Measurements from ENCODE around the gene OR10A4. TPM values are rescaled to one million over a fixed set of nuclear protein-coding genes. Genes with fewer than 3 reads are reported as not detected.

Gene OR10A4
- total and polyA plus RNA-seq, 2 donors (not counting 3 experiments of a cell fraction or from before 2014, with no cell fraction given): not detected

DNA sequence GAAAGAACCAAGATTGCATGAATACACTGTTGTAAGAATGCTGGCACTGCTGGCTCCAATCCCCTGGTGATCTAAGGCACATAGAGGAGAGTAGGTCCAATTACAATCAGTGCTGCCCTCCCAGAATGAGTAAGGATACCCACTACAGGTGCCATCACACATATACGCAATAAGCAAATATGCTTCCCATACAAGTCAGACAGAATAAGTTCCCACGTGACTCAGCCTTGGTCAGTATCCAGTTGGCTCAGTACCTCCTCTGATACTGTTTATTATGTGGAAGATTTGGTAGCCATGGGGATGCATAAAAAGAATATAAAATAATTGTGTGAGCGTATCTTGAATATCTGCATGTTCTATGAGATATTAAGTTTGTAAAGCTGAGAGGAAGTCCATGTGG, 35.5 kb downstream of the OR10A4 start:
- intact Hi-C loops (cut with micrococcal nuclease) (loop anchor here (5.0 kb wide), 1 partner anchor 110 kb away; the partner anchor contains the start of genes NLRP14 and ZNF214), dilution Hi-C loops (cut with MboI; ENCODE audit: extremely low pct_ligation_motif_present, low sequenced_read_pairs) (no loop called here)
- Histone ChIP-seq H3K9me1 (replicated peaks; ENCODE audit: control insufficient read depth, extremely low read depth, insufficient read depth, low read length) (no peaks in the 10 kb centered on the region), H3K27ac (ENCODE audit: insufficient read depth, low read depth, low read length) (no peak overlapping the region), H3K4me3 (replicated peaks in 1 of 3; ENCODE audit: insufficient read depth in 1 of 3, low read depth in 1 of 3, low read length in 3 of 3) (no peak overlapping the region), H4K20me1 (replicated peaks; ENCODE audit: control insufficient read depth, extremely low read depth, insufficient read depth, low read length) (no peaks in the 10 kb centered on the region), H2AFZ (ENCODE audit: low read depth, low read length) (no peak overlapping the region), H3K4me2 (ENCODE audit: insufficient read depth, low read length) (peak overlapping the region; percentile 51), H3K4me1 (ENCODE audit: control insufficient read depth, extremely low read depth, insufficient read depth, low read length) (peaks cover 7% of the 10 kb centered on the region), H3K36me3 (ENCODE audit: control insufficient read depth in 2 of 2, extremely low read depth in 1 of 2, insufficient read depth in 2 of 2, low read length in 2 of 2) (no peaks in the 10 kb centered on the region), H3K9ac (replicated peaks; ENCODE audit: extremely low read depth, insufficient read depth, low read length) (no peak overlapping the region), H3K27me3 (ENCODE audit: control insufficient read depth in 2 of 2, insufficient read depth in 2 of 2, low read length in 2 of 2) (no peaks in the 10 kb centered on the region), H3K79me2 (ENCODE audit: control insufficient read depth, insufficient read depth, low read length) (no peaks in the 10 kb centered on the region), H3K9me3 (replicated peaks; ENCODE audit: control insufficient read depth, insufficient read depth, low read length) (no peaks in the 10 kb centered on the region)
- CTCF ChIA-PET: interaction anchor here (1.7 kb wide), 1 partner anchor 14 kb away, joined by 5 read pairs; the partner anchor contains the start of gene ZNF215
- BruUV-seq (replicated peaks): no TSS peak
- POLR2A ChIA-PET: no interaction called here
- DNase-seq (ENCODE audit: low read depth, low spot score) (peak; percentile 68), FAIRE-seq (no peak)
- TF ChIP-seq, protein P1, sequence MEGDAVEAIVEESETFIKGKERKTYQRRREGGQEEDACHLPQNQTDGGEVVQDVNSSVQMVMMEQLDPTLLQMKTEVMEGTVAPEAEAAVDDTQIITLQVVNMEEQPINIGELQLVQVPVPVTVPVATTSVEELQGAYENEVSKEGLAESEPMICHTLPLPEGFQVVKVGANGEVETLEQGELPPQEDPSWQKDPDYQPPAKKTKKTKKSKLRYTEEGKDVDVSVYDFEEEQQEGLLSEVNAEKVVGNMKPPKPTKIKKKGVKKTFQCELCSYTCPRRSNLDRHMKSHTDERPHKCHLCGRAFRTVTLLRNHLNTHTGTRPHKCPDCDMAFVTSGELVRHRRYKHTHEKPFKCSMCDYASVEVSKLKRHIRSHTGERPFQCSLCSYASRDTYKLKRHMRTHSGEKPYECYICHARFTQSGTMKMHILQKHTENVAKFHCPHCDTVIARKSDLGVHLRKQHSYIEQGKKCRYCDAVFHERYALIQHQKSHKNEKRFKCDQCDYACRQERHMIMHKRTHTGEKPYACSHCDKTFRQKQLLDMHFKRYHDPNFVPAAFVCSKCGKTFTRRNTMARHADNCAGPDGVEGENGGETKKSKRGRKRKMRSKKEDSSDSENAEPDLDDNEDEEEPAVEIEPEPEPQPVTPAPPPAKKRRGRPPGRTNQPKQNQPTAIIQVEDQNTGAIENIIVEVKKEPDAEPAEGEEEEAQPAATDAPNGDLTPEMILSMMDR (IDR thresholded peaks at IDR 0.05; ENCODE audit: extremely low read depth in 1 of 2, insufficient read depth in 1 of 2, low read depth in 1 of 2, low read length in 2 of 2): no peak
- TF ChIP-seq JUN (IDR thresholded peaks at IDR 0.05; ENCODE audit: borderline replicate concordance, insufficient read depth, insufficient read length, low read depth) (no peak), GATA2 (IDR thresholded peaks at IDR 0.05; ENCODE audit: insufficient read depth, insufficient read length, low read depth, low read length) (no peak), POLR2A (IDR thresholded peaks at IDR 0.05; ENCODE audit: low read depth, low read length) (no peak), EZH2 (IDR thresholded peaks at IDR 0.05; ENCODE audit: borderline replicate concordance, low read depth, low read length, severe bottlenecking) (no peak), MYC (IDR thresholded peaks at IDR 0.05; ENCODE audit: low read depth, low read length) (no peak), POLR2AphosphoS5 (IDR thresholded peaks at IDR 0.05; ENCODE audit: insufficient read depth, low read depth, low read length) (no peak), FOS (IDR thresholded peaks at IDR 0.05; ENCODE audit: borderline replicate concordance, insufficient read depth, low read length) (no peak)
- TF ChIP-seq, protein P2, sequence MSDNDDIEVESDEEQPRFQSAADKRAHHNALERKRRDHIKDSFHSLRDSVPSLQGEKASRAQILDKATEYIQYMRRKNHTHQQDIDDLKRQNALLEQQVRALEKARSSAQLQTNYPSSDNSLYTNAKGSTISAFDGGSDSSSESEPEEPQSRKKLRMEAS (IDR thresholded peaks at IDR 0.05; ENCODE audit: insufficient read depth, insufficient read length): no peak
